ENCODE measurements around the gene USP47. TPM values are rescaled to one million over a fixed set of nuclear protein-coding genes. Genes with fewer than 3 reads are reported as not detected.

Gene USP47
- total RNA-seq, 4 donors from 2014 or later: 84.4 to 222 (median 97.6) TPM

DNA sequence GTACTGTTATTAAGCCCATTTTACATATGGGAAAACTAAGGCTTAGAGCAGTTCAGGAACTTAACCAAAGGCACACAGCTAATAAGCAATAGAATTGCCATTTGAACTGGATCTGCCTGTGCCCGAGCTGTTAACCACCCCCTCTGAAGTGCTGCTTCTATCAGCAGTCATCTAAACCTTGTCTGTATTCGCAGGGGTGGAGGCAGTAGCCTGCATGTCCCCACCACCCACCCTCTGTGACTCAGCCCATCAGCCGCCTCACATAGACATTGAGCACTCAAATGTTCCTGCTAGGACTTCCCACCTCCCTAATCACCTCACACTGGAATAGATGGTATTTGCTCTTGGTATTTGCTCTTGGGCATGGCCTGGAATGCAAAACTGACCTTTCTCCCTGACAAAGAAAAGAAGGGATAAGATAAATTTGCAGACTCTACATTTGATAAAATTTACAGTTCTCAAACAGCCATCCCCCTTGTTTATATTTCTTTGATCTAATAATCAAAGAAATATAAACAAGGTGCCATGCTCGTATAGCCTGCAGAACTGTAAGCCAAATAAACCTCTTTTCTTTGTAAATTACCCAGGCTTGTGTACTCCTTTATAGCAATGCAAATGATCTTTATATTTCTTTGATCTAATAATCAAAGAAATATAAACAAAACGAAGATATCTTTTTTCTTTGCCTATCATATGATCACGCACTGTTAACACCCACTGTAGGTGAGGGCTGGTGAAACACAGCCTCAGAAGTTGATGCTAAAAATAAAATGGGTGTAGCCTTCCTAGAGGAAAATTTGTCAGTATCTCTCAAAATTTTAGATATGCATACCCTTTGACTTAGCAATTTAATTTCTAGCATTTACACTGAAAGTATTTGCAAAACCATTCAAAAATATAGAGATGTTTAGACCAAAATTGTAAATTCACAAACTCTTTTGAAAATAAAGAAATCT is 150.8 kb downstream of the USP47 start:
- DNase-seq (no peak), ATAC-seq (no peak)
- Histone ChIP-seq H3K27ac (no peak overlapping the region), H3K9me3 (no peaks in the 10 kb centered on the region), H3K4me3 (no peak overlapping the region), H3K36me3 (no peaks in the 10 kb centered on the region), H3K27me3 (no peaks in the 10 kb centered on the region), H3K4me1 (peaks cover 0 to 9% of the 10 kb centered on the region in 2 donors)
- in situ Hi-C loops (cut with MboI; ENCODE audit: low sequenced_read_pairs in 4 of 4) (no loop called here), intact Hi-C loops (cut with DNase I; ENCODE audit: low total_unique reads) (no loop called here)
- no peak for TF ChIP-seq POLR2A (IDR thresholded peaks at IDR 0.05)
- TF ChIP-seq CTCF (IDR thresholded peaks at IDR 0.05 in 4 of 5, conservative IDR thresholded peaks at IDR 0.05 in 1 of 5): no peak

GRCh38 chr11:11993839-11994238 is 152.1 kb downstream of the USP47 start:
- no peaks in the 10 kb centered on the region for H3K36me3 ChIP-seq
- H3K4me1 ChIP-seq: peaks cover 0 to 9% of the 10 kb centered on the region in 2 donors
- intact Hi-C loops (cut with DNase I; ENCODE audit: low total_unique reads) (no loop called here), in situ Hi-C loops (cut with MboI; ENCODE audit: low sequenced_read_pairs in 4 of 4) (no loop called here)
- H3K27me3 ChIP-seq: peaks cover 0 to 3% (median 0%) of the 10 kb centered on the region in 3 donors
- no peaks in the 10 kb centered on the region for H3K9me3 ChIP-seq
- no peak for TF ChIP-seq CTCF (IDR thresholded peaks at IDR 0.05 in 4 of 5, conservative IDR thresholded peaks at IDR 0.05 in 1 of 5)
- no peak for TF ChIP-seq POLR2A (IDR thresholded peaks at IDR 0.05)
- H3K4me3 ChIP-seq: no peak overlapping the region
- DNase-seq: peak; percentile 47 to 54
- H3K27ac ChIP-seq: peak overlapping the region in 1 of 4 donors; percentile 27
- ATAC-seq: peak; percentile 95 to 97

GRCh38 chr11:11995601-11996000 is 153.8 kb downstream of the USP47 start:
- intact Hi-C loops (cut with DNase I; ENCODE audit: low total_unique reads): no loop called here

GRCh38 chr11:11996321-11997048 is 154.7 kb downstream of the USP47 start:
- H3K36me3 ChIP-seq: no peaks in the 10 kb centered on the region
- H3K9me3 ChIP-seq: no peaks in the 10 kb centered on the region
- ATAC-seq: no peak
- H3K4me3 ChIP-seq: no peak overlapping the region
- no peak for DNase-seq
- H3K27ac ChIP-seq: no peak overlapping the region
- peaks cover 0 to 3% (median 0%) of the 10 kb centered on the region in 3 donors for H3K27me3 ChIP-seq
- H3K4me1 ChIP-seq: peaks cover 0 to 9% of the 10 kb centered on the region in 2 donors
- intact Hi-C loops (cut with DNase I; ENCODE audit: low total_unique reads) (no loop called here), in situ Hi-C loops (cut with MboI; ENCODE audit: low sequenced_read_pairs in 4 of 4) (no loop called here)
- TF ChIP-seq CTCF (IDR thresholded peaks at IDR 0.05 in 4 of 5, conservative IDR thresholded peaks at IDR 0.05 in 1 of 5) (no peak), POLR2A (IDR thresholded peaks at IDR 0.05) (no peak)

More at GRCh38 chr11:11995601-11996000, 153.8 kb downstream of the USP47 start:
- peaks cover 0 to 3% (median 0%) of the 10 kb centered on the region in 3 donors for H3K27me3 ChIP-seq
- no peak for TF ChIP-seq CTCF (IDR thresholded peaks at IDR 0.05 in 4 of 5, conservative IDR thresholded peaks at IDR 0.05 in 1 of 5)
- no peak for TF ChIP-seq POLR2A (IDR thresholded peaks at IDR 0.05)
- no peaks in the 10 kb centered on the region for H3K9me3 ChIP-seq
- ATAC-seq (no peak), DNase-seq (no peak)
- H3K27ac ChIP-seq: no peak overlapping the region
- H3K36me3 ChIP-seq: no peaks in the 10 kb centered on the region
- in situ Hi-C loops (cut with MboI; ENCODE audit: low sequenced_read_pairs in 4 of 4): no loop called here
- peaks cover 0 to 9% of the 10 kb centered on the region in 2 donors for H3K4me1 ChIP-seq
- no peak overlapping the region for H3K4me3 ChIP-seq

Data from gastrocnemius medialis (tissue), 4 donors.